Activated CD4-positive, alpha-beta T cell treated with anti-CD3 and anti-CD28 coated beads, Interleukin-2, amount 50 U/mL, for 1 hour (primary cell): ENCODE results near the gene SORBS1.

ENCODE experiments used
- DNase-seq: peaks from one replicate; pipeline ENCODE4 v3.0.0-alpha.2; 2020

The SORBS1 gene

DNA sequence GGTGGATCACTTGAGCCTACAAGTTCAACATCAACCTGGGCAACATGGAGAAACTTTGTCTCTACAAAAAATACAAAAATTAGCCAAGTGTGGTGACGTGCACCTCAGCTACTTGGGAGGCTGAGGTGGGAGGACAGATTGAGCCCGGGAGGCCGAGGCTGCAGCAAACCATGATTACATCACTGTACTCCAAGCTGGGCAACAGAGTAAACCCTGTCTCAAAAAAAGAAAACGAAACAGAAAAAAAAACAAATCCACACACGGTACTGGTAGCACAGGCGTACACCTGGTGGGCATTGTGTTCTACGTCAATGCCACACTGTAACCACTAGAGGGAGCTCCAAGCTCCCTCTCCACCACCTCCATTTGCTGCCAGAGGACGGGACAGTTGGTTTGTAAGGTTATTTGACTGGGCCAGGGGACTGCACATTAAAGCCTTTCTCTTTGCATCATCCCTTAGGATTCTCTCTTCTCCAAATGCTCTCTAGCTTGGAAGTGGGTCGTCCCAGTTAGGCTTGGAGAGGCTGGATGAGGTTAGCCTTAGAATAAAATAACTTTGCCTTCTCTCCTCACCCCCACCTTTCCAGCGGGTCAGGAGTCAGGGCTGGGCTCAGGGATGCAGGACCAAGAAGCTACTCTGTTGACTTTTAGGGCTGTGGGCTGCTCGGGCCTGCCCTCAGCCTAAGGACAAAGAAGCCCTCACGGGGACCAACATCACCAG is 130.8 kb downstream of the SORBS1 start:
- peak; percentile 15 for DNase-seq

DNA sequence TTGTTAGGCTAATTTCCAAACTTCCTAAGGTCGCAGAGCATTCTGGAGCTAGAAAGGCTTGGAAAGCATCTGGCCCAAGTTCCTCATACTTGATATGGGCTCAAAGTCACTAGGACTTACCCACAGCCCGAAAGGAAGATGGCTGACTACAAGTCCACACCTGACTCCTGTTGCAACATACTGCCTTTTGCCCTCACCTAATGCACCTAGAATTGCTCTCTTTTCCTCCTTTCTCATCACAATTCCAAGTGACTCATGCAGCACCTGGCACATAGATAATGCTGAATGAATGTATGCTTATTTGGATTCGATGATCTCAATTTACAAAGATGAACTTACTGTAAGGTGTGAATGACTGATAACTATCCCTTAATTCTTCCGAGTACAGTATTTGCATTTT is 131.5 kb downstream of the SORBS1 start:
- DNase-seq: no peak

DNA sequence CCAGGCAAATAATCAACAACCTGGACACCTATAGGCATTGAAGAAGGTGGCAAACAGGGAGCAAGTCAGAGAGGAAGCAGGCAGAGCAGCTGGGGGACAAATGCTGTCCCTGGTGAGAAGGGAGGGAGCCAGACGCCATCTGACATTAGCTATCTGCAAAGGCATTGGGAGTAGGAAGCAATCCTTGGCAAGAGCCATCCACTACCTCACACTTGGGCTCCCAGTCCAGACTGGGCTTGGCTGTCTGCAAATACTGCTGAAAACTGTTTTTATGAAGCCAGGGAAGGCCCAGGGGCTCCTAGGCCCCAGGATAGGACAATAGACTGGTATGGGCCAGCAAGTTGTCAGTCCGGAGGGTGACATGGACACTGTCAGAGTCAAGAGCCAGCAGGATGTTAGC is 132.5 kb downstream of the SORBS1 start:
- no peak for DNase-seq

DNA sequence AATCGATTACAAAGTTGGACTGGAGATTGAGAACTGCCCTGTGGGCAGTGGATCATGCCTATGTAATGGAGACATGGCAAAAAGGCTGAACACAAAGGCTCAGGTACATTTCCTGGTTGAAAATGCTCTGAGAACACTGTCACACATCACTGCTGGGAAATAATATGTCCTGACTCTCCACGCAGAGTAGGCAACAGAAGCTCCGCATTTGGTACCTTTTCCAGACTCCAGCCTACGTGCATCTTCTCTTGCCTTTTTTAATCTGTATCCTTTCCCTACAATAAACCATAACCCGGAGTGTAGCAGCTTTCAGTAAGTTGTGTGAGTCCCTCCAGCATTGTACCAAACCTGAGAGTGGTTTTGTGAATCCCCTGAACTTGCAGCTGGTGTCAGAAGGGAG is 134.7 kb downstream of the SORBS1 start:
- no peak for DNase-seq

DNA sequence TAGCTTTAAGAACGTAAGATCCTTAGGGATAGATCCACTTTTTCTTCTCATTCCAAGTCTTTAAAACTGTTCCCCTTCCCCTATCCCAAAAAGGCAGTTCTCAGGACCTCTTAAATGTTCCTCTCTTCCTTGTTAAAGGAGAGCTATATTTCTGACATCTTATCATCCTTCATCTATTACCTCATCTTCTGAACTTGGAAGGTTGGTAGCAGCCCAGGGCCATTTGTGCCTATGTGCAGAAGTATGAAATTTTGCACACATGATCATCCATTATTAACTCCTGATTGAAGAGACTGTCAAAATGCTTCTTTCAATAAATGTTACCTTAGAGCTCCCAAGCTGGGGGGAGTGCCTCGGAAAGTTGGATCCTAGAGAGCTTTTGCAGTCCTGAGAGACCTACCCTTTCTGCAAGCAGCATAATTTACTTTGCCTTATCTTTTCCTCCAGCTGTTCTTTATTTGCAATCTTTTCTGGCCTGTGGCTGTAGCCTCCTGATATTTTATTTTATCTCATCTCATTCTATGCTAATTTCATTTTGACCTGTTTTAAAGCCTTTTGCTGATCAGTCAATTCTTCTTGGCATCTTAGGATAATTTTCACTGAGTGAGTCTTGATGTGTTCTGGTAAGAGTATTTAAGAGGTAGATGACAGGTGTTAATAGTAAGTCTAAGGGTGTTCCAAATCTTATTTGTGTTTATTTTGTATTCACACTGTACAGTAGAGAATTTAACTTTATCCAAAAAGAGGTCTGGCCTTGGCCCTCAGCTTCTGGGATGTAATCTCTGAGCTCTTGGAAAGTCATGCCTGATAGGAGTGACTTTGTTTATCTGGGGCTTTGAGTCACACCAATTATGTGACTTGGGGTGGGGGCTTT is 135.3 kb downstream of the SORBS1 start:
- no peak for DNase-seq

DNA sequence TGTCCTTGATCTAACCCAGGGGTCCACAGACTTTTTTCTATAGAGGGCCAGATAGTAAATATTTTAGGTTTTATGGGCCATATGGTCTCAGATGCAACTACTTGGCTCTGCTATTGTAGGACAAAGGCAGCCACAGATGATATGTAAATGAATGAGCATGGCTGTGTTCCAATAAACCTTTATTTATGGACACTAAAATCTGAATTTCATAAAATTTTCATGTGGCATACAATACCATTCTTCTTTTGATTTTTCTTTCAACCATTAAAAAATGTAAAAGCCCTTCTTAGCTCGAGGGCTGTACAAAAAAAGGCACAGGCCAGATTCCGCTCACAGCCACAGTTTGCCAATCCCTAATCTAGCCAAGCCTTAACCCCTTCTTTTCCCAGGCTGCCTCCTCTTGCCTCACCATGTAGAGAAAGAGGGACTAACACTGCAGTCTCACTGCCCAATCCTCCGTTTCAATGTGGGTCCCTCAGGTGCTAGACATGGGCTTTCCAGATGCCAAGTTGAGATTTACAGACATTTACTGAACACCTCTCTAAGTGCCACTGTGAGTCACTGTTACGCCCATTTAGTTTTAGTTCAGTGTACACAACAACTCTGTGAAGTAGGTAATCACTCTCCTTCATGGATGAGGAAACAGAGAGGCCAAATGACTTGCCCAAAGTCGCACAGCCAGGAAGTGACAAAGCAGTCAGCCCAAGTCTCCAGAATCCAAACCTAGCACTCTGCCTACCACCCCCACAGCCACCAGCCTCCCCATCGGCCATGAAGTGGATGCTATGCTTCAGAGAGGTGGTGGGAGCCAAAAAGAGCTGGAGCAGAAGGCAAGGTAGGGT is 137.8 kb downstream of the SORBS1 start:
- DNase-seq: no peak

DNA sequence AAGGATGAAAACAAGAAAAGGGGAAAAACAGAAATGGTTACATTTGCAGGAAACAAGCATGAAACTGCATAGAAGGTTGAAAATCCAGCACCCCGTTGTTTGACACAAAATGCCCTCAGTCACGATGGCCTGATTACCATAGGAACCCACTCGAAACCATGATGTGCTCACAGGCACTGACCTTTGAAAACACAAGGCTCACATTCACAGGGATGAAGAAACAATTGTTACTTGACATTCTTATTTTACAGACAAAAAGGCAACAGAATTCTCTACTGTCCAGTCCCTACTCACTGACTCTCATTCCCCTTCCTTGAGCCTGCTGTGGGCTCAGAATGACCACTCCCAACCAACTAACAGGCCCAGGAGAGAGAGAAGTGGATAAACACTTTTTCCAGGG is 138.9 kb downstream of the SORBS1 start:
- no peak for DNase-seq

DNA sequence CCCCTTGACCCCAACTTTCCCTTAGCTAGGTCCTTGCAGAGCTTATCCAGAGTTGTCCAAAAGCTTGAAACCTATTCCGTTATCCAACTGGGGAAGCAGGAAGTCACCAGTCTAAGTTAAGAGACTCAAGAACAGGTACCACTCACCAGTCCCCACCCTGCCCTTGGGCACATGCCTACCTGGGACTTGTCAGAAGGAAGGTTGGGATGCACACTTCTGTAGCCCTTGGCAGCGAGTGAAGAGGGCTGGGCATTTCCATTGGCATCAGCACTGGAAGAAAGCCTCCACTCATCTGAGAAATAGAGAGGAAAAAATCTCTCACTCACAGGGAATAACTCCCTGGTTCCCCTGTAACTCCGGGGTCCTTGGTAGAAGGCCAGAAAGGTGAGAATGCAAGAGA is 139.4 kb downstream of the SORBS1 start:
- DNase-seq: no peak

DNA sequence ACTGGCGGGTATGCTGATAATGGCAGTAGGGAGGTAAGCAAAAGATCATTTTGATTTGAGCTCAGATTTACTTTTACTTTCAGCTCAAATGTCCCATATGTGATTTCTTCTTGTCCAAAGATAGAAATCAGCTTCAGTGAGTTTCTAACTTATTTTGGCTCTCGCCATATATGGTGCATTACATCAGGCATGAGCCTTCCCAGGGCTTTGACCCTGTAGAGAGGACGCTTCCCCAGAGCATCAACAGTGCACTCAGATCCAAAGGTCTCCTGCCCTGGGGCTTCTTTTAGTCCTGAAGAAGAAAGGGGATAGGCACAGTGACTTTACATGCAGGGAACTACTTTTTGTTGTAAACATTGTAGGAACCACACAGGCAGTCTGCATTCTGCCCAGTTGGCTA is 141.8 kb downstream of the SORBS1 start:
- no peak for DNase-seq

DNA sequence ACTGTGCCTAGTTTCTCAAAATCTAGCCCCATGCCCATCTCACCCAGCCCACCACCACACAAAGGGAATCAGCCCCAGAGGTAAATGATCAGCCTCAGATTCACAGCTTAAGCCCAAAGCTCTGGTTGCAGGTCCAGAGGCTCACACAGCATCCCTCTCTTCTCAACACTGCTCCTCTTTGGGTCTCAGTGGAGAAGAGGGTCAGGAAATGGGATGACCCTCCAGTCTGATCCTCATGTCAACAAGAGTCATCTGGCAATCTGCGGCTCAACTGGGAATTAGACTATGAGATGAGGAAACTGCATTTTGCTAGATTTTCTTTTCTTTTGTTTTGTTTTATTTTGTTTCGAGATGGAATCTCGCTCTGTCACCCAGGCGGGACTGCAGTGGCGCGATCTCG is 144.2 kb downstream of the SORBS1 start:
- DNase-seq: no peak

DNA sequence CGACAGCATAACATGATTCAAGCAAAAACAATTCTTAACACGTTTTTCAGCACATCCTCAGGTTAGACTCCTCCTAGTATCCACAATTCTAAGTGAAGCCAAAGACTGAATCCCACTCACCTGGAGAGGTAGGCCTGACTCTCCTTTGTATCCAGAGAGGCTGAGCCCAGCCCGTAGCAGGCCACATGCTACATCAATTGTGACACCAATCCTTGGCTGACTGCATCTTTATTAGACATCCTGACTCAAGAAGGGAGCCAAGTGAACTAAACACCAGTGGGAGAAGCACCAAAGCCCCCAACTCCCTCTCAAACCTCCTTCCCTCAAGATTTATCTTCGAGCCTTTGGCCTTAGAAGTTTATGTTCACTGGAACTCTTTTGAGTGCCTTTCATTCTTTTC is 144.9 kb downstream of the SORBS1 start:
- DNase-seq: no peak

DNA sequence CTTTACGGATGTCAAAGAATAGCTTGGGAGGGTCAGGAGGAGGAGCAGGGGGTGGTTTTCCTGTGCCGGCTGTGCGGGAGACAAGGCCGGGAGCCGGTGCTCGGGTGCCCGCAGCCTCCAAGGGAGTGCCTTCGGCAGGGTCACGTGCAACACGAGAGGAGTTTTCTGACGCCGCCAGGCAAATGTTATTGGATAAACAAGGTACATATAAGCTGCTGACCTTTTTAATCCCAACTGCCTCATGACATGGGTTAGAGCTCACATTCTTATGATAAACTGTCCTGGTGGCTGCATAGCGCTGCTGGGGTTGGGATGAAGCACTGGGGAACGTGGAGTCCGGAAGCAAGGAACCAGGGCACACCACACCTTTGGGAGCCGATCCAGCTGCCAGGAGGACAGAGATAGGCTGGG is 145.5 kb downstream of the SORBS1 start:
- no peak for DNase-seq

DNA sequence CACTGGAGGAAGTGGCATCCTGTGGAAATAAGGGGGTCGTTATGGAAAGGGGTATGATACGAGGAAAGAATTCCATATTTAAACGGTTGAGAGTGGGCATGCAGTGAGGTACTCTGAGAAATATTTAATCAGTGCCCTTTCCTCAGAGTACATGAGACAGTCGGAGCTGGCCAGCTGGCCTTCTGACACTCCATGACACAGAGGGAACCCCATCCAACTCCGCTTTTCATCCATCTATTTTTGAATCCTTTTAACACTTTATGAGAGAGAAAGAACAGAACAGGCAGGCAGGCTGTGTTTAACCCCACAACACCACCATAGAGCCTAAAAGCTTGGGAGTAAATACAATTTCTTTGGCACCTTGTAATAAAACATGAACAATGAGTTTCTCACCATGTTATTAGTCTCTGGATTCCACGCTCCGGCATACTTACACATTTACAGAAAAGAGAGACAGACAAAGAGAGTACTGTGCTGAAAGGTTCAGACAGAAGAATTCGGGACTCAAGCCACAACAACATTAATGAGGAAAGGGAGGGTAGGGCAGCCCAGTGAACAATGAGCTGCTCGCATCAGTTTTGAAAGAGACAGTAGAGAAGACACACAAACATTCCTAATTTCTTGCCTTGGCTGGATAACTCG is 146.2 kb downstream of the SORBS1 start:
- no peak for DNase-seq

DNA sequence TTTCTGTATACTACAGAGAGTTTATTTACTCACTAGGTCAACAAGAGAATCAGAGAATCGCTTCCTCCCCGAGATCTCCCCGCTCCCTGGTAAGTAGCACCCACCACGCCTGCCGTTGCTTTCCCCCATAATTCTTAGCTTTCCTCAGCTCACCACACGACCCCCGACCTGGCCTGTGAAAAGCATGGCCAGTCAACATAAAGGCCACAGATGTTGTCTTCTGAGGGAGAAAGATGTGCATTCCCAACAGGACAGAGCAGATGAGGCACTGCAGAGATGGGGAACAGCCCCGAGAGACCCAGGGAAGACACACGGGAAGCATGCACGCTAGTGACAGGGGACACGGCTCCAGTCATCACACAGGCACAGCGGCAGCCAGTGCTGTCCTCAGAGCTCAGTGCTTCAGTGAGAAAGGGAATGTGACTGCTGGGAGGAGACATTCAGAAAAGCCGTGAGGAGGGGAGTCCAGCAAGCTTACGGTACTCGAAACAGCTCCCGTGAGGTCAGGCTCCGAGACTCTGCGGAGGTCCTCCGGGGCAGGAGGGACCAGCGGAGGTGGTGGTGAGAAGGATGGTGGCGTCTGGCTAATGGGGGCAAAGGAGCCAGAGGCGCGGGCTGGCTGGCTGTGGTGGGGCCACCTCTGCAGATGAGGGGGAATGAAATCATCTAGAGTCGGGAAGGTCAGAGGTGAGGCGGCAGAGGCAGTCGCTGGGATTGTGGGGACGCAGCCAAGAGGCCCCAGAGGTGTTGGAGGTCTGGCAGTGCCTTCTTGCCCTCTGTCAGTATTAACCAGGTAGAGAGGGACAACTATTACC is 146.9 kb downstream of the SORBS1 start:
- no peak for DNase-seq

DNA sequence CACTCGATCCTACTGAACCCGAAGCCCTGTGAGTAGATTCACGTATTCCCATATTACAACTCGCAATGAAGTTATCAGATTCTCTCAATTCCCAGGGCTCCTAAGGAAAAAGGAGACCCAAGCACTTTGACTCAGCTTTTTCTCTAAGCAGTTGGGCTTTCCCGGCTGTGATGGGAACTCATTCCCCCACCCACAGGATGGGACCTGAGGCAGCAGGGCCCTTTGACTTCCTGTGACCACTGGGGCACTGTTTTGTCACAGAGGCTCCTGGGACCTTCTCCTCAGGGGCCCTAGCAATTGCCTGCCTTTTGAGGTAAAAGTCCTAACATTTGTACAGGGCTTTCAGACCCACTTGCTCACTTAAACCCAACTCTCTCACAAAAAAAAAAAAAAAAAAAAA is 147.6 kb downstream of the SORBS1 start:
- no peak for DNase-seq

DNA sequence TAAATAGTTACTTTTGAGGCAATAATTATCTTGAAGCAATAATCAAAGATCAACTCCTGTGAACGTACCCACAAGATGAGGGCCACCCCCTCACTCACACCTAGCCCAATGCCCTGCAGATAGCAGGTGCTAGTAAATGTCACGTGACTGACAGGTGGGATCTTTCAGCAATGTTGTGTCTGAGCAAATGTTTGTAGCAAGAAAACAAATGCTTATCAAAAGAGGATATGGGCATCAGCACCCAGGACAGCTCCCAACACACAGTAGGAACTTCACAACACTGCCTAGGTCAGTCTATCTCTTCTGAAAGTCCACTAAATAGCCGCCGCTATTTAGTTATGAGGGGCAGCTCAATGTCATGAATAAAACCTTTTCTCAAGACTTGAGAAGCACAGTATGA is 149.5 kb downstream of the SORBS1 start:
- DNase-seq: no peak

DNA sequence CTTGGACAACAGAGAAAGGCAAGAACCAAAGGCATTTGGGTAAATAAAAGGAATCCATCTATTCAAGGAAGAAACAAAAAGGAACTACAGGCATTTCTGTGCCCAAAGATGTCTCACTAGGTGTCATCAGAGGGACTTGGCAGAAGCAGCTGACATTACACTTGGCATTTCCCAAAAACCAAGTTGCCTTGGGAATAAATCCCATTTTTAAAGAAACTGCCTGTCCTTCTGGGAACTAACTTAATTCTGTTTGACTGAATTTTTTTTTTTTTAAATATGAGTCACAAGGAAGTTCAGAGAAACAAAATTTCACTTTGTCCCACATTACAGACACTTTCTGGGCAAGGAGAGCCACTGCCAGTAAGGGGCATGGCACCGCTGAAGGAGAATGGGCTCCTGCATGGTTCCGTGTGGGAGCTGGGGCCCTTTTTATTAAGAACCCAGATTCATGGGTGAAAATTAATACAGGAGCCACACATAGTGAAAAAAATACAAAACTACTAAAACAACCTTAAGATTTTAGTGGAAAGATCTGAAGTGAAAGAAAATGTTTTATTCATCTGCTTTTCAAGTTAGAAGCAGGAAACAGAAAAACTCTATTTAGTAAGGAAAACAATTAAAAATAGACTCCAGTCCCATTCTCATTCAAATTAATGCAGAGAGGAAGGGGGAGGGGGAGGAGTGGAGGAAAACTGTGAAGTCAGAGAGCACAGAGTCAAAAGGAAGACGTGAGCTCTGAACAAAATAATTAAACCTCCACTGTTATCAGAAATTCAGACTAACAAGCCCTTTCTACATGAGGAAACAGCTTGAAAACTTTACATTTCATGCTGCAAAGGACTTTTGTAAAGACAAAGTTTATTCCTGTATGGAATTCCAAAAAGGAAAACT is 151.9 kb downstream of the SORBS1 start:
- no peak for DNase-seq

DNA sequence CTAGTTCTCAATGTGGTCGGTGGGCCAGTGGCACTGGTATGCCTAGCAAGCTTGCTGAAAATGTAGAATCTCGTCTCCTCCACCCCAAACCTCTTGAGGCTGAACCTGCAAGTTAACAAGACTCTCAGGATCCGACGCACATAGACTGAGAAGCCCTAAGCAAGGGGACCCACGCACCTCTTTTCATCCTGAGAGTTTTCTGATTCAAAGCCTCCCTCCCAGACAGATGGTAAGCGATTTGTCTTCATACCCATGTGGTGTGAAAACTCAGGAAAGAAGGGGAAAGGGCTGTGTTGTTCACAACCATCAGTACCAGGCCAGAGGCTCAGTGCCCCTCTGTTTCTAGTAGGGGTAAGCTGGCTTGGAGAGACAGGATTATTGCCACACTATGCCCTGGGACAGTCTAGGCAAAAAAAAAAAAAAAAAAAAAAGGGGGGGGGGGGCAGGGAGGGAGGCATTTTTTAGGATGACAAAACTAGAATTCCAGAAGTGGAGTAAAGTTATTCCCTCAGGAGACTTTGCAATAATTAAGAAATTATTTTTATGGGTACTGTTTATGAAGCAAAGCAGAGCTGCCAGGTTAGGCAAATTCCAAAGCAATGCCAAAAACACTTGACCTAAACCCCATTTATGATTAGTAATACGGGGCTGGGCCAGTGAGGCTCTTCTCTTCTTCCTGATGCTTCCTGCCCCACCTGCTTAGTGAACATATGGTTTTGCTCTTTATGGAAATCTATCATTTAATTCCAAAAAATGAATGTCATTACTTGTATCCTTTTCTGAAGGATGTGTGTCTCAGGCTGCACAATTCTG is 152.8 kb downstream of the SORBS1 start:
- DNase-seq: no peak

DNA sequence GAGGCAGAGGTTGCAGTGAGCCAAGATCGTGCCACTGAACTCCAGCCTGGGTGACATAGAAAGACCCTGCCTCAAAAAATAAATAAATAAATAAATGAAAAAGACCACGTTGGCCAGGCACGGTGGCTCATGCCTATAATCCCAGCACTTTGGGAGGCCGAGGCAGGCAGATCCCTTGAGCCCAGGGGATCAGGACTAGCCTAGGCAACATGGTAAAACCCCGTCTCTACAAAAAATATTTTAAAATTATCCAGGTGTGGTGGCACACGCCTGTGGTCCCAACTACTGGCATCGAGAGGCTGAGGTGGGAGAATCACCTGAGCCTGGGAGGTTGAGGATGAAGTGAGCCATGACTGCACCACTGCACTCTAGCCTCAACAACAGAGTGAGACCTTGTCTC is 153.6 kb downstream of the SORBS1 start:
- DNase-seq: no peak

DNA sequence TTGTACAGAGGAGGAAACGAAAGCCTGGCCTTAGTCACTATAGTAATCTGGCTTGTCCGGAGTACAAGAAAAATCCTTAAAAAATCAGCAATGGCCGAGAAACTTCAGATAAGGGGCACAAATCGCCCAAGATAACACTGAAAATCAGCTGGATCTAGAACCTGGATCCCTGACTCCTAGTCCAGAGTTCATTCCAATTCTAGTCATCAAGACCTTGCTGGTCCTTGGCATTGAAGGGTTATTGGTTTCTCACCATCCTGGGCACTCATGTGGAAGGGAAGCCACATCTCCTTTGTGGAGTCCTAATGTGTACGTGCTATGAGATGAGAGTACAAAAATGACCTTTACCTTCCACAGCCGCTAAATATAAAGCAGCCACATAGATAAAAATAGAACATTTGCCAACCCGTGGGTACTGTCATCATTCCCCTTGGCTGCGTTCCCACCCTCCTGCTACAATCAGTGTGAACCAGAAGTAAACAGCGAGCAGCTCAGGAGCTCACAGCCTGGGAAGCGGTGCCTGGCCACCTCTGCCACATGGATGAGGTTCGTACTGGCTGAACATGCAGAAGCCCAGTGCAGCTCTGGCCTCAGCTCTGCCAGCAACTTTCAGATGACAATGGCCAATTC is 154.4 kb downstream of the SORBS1 start:
- no peak for DNase-seq
